NCI-H524 (cell line): ENCODE data around the gene TSPAN5.
"Not testable (repeated sequence)": the region's sequence is repeated elsewhere in the genome, so short reads cannot be mapped to it uniquely, and the experiment has no call there.

Experiments
- DNase-seq, 2 experiments: peaks; one replicate each; lab custom pipeline; 2025; lab: John Stamatoyannopoulos, UW

The TSPAN5 gene

GRCh38 chr4:98658287-98659105 is at the start of gene TSPAN5:
Gene TSPAN5, minus strand, starts transcription at chr4:98658611.
- peak; percentile 24 to 63 for DNase-seq

GRCh38 chr4:98706935-98707334 is 48.5 kb upstream of the TSPAN5 start:
- no peak for DNase-seq

GRCh38 chr4:98706200-98706813 is 47.9 kb upstream of the TSPAN5 start:
- no peak for DNase-seq

DNA sequence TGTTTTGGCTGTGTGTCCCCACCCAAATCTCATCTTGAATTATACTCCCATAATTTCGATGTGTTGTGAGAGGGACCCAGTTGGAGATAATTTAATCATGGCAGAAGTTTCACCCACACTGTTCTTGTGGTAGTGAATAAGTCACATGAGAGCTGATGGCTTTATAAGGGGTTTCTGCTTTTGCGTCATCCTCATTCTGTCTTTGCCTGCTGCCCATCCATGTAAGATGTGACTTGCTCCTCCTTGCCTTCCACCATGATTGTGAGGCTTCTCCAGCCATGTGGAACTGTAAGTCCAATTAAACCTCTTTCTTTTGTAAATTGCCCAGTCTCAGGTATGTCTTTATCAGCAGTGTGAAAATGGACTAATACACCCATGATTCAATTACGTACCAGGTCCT is 47.2 kb upstream of the TSPAN5 start:
- not testable (repeated sequence) for DNase-seq

DNA sequence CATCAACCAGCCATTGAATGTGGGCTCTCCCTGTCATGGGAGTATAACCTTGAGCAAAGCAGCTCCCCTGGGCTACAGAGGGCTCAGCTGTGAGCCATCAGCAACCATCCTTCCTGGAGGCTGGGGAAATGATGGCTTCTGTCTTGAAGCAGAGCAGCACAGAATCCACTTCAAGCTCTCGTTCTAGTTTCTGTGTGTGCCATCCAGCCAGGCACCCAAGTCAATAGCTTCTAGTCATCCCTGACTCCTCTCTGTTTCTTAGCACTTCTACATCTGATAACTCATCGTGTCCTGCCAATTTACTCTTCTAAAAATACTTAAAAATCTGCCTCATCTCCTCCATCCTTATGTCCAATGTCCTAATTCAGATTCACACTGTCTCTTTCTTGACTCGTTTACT is 42.2 kb upstream of the TSPAN5 start:
- no peak for DNase-seq

GRCh38 chr4:98694076-98694475 is 35.7 kb upstream of the TSPAN5 start:
- no peak for DNase-seq

GRCh38 chr4:98692411-98692810 is 34.0 kb upstream of the TSPAN5 start:
- DNase-seq: no peak

GRCh38 chr4:98691588-98691987 is 33.2 kb upstream of the TSPAN5 start:
- DNase-seq: no peak

- DNase-seq: no peak
Observed at GRCh38 chr4:98689507-98690174, 31.2 kb upstream of the TSPAN5 start.

GRCh38 chr4:98688411-98689290 is 30.2 kb upstream of the TSPAN5 start:
- peak in 1 of 2 experiments; percentile 0 for DNase-seq

DNA sequence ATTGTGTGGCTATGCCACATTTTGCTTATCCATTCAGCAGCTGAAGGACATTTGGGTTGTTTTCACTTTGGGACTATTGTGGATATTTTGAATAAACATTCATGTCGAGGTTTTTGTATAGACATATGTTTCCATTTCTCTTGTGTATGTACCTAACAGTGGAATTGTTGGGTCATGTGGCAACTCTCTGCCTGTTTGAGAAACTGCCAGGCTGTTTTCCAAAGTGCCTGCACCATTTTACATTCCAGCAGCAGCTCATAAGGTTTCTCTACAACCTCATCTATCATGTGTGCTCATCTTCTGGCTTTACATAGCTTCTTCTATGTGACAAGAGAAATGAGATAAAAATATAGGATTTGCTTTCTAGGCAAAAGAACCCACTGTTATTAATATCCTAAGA is 29.5 kb upstream of the TSPAN5 start:
- DNase-seq: no peak

DNA sequence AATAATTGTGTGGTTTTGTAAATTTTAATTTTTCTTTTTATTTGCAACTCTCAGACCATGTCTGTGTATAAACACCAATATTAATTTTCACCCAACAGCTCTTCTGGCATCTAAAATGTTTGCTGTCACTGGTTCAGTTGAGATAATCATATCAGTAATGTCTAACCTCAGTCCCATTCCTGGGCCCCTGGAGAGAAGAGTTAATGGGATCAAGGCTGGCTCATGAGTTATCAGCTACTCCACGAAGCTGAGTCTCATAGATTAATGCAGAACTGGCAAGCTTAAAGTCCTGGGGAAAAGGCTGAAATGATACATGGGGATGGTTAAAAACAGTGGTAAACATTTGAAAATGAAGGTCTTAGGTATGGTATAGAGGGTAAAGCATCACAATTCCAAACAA is 28.4 kb upstream of the TSPAN5 start:
- DNase-seq: no peak

DNA sequence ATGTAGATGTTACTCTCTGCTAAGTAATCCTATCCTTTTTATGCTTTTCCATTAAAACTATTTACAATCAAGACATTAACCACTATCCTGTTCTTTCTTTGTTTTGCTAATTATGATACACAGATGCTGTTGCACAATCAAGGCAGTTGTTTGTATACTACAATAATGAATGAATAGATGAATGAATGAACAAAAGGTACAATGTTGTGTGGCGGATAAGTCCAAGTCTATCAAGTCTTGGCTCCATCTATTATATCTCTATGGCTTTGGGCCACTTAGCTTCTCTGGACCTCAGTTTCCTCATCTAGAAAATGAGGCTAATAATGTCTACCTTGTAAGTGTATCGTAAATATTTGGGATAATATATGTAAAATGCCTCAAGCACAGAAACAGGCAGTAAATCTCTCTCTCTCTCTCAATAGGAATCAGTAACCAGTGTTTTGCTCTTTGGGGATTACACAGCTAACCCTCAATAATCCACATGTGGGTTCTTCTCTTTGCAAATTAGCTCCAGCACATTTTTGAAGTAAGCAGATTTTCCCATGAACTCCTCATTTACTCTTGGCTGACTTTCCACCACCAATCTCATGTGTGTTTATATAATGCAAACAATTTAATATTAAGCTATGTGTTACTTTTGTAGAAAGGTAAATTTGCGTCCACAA is 27.8 kb upstream of the TSPAN5 start:
- DNase-seq: no peak

GRCh38 chr4:98685225-98686042 is 27.0 kb upstream of the TSPAN5 start:
- no peak for DNase-seq

DNA sequence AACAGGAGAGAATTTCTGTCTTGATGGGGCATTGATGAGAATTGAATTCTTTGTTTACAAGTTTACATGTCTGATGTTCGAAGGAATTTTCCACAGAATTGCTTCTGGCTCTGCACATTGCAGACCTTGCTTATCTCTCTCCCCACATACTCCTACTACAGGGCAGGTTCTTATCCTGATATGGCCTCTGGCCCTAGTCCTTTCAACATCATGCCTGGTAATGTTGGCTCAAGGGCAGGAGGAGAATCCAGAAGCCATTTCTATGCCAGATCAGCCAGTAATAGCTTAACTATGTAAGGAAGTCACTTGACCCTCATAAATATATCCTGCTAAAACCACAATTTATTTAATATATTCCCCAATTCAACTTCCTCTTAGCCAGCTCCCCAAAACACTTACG is 24.3 kb upstream of the TSPAN5 start:
- no peak for DNase-seq

- DNase-seq: no peak
Observed at GRCh38 chr4:98680806-98681205, 22.4 kb upstream of the TSPAN5 start.

DNA sequence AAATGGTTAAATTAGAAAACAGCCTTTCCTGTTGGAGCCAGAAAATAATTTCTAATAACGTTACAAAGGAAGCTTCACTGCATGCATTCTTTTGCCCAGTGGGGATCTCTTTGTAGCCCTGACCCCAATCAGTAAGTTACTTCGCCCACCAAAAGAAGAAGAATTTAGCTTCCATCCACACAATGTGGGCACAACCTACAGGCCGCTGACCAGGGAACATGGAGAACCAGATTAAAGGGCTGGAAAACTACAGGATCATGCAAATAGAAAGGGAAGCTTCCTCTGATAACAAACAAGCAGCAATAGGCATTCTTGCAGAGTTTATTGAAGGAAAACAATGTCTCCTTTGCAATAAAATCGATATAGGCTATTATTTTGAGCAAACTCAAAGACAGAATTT is 21.3 kb upstream of the TSPAN5 start:
- DNase-seq: no peak

GRCh38 chr4:98677799-98678198 is 19.4 kb upstream of the TSPAN5 start:
- no peak for DNase-seq

- no peak for DNase-seq
Observed at GRCh38 chr4:98674404-98675173, 16.2 kb upstream of the TSPAN5 start.

- no peak for DNase-seq
Observed at GRCh38 chr4:98673978-98674377, 15.6 kb upstream of the TSPAN5 start.
